Stimulated activated naive CD8-positive, alpha-beta T cell treated with anti-CD3 and anti-CD28 coated beads, Interleukin-15, Interleukin-2, amounts not matched to agents 100 U/mL and 50 U/mL, for 24 hours (primary cell): ENCODE results near the gene PCK2.
"Not testable (repeated sequence)": the region's sequence is repeated elsewhere in the genome, so short reads cannot be mapped to it uniquely, and the experiment has no call there.

ENCODE experiments used
- ATAC-seq: fragments of 150-1000 bp; cut with Tn5 transposase; one replicate; pipeline ENCODE4 v1.10.0; 2021
- DNase-seq: peaks from one replicate; pipeline ENCODE4 v3.0.0; 2021

Gene PCK2

DNA sequence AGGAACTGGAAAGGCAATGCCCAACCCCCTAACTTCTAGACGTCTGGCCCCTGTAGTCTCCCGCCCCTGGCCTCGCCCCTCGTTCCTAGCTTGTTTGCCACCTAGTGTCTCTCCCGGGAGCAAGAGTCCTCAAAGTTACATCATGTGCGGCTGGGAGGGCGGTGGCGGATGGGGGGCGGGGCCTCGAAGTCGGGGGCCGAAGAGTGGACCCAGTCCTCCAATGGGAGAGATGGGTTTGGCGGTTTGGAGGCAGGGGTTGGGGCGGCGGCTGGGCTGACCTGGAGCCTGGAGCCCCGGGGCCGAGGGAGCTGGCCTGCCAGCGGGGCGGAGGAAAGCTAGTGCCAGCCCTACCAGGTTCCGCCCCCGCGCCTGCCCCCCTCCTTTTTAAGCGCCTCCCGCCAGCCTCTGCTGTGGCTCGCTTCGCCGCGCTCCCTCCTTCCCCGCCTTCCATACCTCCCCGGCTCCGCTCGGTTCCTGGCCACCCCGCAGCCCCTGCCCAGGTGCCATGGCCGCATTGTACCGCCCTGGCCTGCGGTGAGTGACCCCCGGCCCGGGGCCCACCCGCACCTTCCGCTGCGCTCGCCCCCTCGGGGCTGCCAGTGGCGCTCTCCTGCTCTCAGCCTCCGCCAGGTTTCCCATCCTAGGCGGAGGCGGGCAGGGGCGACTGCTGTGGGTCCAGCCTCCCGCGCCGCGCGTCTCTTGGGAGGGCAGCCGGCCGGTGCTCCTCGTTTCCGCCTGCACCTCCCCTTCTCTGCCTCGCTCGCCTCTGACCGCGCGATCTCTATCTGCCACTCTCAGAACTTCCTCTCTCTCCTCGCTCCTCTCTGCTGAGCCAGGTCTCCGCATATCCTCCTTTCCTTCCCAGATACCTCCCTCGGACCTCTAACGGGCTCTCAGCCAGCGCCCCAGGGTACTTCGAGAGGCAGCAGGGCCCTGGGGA lies at the start of gene PCK2:
TSS of gene PCK2 (plus strand) at position 411 of the 940 bp plus-strand sequence. CDS start at position 506, 95 bp downstream.
- DNase-seq: peak; percentile 92
- peak; percentile 83 for ATAC-seq

DNA sequence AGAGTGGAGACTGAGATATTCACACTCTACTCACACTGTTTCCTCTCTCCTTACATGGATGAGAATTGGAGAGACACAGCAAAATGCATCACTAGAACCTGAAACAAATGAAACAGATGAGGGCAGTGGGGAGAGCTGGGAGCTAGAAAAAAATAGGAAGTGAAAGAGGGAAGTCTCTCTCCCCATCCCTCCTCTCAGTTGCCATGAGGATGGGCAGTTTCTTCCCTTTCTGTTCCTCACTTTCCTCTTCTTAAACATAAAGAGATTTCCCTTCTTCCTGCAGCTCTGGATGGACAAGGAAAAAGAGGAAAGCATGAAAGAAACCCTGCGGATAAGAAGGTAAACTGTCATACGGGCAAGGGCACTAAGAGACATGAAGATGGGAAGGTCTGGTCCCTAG lies 45.1 kb upstream of the PCK2 start:
- not testable (repeated sequence) for DNase-seq, ATAC-seq

DNA sequence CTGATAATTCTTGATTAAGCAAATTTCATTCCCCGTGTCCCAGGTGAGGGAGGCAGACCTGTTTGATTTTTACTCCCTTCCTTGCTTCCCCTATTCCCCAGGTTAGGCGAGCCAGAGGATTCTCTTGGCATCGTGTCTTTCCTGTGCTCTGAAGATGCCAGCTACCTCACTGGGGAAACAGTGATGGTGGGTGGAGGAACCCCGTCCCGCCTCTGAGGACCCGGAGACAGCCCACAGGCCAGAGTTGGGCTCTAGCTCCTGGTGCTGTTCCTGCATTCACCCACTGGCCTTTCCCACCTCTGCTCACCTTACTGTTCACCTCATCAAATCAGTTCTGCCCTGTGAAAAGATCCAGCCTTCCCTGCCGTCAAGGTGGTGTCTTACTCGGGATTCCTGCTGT lies 43.4 kb upstream of the PCK2 start:
- not testable (repeated sequence) for DNase-seq, ATAC-seq

DNA sequence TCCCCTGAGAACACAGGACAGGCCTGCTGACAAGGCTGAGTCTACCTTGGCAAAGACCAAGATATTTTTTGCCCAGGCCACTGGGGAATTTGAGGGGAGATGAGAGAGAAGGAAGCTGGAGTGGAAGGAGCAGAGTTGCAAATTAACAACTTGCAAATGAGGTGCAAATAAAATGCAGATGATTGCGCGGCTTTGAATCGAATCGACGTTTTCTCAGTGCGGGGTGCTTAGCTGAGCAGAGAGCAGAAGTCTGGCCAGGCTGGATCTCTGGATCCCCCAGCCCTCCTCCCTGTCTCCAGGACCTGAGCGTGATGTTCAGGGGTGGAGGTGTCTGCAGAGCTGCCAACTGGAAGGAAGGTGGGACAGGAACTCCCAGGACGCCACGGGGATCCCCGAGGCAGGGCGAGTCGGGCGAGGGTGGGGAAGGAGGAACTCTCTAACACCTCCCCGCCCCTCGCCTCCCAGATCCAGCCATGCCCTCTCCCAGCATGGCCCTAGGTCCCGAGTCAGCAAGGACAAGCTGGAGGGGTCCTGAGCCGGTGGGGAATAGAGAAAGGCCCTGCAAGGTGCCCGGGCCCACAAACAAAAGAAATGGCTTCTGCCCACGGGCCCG lies 42.8 kb upstream of the PCK2 start:
- DNase-seq (no peak), ATAC-seq (no peak)

DNA sequence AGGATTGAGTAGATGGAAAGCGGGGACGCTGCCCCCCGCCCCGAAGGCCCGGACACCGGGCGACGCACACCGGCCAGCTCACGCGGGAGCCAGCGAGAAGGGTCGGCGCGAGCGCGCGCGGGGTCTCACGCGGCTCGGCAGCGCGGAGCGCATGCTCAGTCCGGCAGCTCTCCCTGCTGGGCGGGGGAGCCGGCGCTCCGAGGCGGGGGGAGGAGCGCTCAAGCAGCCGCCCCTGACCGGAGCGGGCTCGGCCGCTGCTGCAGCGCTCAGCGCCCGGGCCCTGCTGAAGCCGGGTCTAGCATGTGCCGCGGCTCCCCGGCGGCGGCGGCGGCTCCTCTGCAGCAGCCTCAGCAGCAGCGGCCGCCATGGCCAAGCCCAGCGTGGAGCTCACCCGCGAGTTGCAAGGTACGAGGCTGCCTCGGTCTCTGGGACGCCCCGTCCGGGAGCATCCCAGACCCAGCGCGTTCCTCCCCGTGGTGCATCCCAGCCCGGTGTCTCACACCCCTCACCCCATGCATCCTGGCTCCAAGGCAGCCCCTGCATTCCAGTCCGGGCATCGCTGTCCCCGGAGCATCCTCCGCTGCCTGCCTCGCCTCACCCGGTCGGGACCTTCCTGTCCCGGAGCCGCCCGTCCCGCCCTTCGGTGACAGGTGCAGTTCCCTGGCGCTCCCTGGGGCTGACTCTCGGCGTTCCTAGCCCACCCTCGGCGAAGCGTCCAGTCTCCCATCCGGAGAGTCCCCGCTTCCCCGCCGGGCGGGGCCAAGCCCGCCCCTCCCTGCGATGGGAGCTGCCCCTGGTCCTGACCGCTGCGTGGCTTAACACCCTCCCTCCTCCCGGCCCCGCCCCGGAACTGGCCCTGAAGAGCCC lies 42.1 kb upstream of the PCK2 start, which contains the start of gene CARMIL3:
TSS of gene CARMIL3 (plus strand) at position 221 of the 867 bp plus-strand sequence. CDS start at position 366, 145 bp downstream.
- DNase-seq: peak; percentile 72

DNA sequence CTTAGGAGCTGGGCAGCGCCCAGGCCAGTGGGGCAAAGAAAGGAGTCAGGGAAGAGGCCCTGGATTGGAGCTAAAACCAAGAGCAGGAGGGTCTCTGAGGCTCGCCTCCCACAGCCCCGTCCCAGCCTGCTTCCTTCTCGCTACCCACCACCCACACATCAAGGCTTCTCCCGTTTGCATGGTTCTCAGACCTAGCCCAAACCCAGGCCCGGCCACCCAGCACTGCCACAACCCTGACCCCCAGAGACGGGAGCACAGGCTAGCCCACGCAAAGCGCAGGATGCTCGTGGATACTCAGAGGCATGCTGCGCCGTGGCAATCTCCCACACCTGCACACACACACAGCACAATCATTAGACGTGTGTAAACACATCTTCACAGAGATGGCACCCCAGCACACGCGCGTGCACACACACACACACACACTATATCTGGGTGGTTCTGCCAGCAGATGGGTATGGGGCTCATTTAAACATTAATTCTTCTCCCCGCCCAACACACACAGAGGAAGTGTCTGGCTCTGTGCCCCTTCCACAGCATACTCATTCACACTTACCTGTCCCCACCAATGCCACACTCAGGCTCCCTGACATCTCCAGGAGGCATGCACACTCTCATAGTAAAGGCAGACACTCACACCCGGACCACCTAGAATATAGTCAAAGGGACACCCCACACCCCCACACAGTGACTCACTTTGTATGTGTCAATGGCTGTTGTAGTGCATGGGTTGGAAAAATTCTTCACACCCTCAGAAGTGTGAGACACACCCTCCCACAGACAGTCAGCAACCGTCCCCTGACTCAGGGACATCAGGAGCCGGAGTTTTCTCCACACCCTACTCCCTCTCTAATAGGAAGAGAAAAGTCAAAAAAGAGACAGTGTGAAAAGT lies 41.2 kb upstream of the PCK2 start:
- peak; percentile 90 for ATAC-seq
- peak; percentile 72 for DNase-seq

More for the DNA sequence above, 42.1 kb upstream of the PCK2 start, which contains the start of gene CARMIL3:
- peak; percentile 51 for ATAC-seq

DNA sequence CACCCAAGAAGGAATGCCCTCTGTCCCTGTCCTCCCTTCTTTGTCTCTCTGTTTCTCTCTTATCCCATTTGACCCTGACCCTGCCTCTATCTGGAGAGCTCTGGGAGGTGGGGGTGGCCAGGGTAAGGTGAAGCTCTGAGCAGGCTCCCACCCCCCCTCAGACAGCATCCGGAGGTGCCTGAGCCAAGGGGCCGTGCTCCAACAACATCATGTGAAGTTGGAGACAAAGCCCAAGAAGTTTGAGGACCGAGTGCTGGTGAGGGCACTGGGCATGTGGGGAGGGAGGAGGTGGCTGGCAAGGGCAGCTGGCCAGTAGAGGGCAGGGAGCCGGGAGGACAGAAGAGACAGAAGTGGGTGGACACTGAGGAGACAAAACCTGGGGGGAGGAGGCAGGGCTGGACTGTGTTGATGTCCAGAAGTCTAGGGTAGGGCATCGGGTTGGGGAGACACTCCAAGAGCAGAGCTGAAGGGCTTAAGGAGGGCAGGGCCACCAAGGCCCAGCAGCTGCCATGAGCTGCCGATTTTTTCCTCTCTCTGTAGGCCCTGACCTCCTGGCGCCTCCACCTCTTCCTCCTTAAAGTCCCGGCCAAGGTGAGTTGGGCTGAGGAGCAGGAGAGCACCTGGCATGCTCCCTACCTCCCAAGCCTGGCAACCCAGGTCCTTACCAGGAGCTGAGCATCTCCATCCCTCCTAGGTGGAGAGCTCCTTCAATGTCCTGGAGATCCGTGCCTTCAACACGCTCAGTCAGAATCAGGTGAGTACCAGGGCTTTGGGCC lies 40.4 kb upstream of the PCK2 start:
- peak; percentile 0 for ATAC-seq
- no peak for DNase-seq

DNA sequence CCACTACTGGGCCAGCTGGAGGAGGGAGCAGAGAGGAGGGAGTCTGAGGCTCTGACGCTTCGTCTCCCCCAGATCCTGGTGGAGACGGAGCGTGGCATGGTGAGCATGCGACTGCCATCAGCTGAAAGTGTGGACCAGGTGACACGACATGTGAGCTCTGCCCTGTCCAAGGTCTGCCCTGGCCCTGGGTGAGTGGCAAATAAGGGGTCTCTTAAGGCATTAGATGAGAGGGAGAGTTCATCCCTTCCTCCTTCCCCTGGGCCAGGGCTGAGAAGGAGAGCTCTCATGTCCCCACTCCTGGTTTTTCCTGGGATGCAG lies 39.8 kb upstream of the PCK2 start:
- DNase-seq: no peak
- no peak for ATAC-seq

DNA sequence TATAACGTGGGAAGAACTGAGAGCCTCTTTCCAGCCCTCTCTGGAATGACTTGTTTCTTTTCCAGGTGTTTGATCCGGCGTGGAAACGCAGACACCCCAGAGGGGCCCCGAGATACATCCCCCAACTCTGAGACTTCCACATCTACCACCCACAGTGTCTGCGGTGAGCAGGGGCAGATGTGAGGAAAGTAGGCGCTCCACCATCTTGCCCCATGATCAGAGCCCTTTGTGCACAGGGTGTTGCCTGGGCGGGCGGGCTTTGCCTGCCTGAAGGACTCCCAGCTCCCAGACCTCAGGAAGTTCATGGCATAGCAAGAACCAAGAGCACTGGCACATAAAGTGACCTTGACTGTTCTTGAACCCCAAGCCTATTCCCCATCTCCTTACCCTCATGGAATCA lies 39.5 kb upstream of the PCK2 start:
- ATAC-seq (no peak), DNase-seq (no peak)

DNA sequence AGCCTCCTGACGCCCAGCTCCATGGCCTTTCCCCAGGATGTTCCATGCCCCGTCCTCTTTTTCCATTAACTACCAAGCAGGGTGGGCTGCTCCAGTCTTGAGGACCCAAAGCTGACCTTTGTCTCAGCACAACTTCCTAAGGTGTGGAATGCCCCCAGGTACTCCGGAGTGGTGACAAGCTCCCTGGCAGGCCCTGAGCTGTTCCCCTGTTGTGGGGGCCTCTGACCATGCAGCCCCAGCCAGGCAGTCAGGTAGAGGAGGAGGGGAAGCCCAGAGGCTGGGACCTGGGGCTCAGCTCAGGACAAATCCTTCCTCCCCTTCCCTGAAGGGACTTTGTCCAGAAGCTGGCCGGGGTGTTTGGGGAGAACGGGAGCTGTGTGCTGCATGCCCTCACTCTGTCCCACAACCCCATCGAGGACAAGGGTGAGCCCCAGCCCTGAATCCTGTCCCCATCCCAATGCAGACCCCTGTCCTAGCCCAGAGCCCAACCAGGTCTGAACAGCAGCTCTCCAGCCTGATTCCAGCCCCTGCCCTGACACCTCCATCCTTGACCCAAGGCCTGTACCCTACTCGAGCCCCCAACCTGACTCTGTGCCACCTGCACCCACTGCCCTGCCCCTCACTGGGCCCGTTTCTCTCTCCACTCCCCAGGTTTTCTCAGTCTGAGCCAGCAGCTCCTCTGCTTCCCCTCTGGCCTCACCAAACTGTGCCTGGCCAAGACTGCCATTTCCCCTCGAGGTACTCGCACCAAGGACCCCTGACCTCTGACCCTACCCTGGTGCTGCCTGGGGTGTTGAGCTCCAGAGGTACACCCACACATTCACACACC lies 37.9 kb upstream of the PCK2 start:
- DNase-seq: no peak
- ATAC-seq: no peak

DNA sequence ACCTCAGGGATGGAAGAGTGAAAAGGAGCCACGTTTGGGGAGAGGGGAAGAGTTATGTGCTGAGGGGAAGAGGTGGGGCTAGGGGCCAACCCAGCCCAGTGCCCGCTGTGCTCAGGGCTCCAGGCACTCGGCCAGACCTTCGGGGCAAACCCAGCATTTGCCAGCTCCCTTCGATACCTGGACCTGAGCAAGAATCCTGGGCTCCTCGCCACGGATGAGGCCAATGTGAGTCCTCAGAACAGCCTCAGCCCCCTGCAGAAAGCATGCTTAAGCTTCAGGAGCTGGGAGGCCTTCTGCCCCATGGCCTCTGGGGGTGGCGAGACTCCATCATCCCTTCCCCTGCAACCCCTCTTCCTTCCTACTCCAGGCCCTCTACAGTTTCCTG lies 37.3 kb upstream of the PCK2 start:
- ATAC-seq (no peak), DNase-seq (no peak)

DNA sequence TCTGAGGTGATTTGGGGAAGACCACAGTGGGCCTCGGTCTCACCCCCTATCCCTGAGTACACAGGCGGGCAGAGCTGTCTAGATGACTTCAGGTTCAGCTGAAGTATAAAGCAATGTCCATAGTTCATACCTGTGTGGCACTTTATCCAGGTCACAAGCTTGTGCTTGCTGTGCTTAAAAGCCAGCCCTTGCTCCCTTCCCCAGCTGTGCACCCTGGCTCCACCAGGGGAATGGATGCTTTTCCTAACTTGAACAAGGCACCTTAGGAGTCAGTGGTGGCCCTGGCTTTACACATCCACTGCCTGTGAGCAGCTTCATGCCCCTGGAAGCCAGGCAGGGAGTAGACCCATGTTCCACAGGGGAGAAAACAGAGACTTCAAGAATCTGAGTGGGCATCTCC lies 36.8 kb upstream of the PCK2 start:
- no peak for DNase-seq
- ATAC-seq: no peak

DNA sequence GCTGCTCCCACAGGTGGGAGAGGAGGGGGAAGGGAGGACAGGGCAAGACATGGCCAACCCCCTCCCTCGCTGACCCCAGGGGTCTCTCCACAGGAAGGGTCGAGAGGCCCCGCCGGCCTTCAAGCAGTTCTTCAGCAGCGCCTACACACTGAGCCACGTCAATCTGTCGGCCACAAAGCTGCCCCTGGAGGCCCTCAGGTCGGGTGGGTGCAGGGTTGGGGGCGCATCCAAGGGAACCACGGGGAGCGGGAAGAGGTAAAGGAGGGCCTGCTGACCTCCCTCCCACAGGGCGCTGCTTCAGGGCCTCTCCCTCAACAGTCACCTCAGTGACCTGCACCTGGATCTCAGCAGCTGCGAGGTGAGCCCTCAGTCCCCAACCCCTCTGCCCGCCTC lies 36.2 kb upstream of the PCK2 start:
- no peak for ATAC-seq
- no peak for DNase-seq

DNA sequence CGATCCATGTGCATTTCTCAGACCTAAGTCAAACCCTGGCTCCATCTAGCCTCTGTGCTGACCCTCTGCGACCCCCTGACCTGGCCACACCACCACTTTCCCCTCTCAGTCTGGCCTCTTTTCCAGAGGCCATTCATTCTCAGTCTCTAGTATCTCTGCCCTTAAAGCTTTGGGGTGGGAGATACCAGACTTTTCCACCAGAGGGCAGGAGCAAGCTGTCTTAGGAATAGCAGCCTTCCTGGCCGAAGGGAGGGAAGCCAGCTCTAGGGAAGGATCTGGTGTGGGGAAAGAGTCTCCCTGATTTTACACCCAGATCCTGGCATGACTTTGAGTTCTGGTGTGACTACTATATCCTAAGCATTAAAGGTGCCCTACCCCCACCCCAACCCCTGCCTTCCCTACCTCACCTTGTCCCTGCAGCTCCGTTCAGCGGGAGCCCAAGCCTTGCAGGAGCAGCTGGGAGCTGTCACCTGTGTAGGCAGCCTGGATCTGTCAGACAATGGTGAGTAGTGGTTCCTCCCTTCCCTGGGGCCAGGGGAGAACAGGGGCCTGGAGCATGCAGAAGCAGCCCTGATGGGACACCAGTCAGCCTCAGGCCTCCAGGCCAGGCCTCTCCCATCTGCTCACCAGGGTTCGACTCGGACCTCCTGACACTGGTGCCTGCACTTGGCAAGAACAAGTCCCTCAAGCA lies 35.7 kb upstream of the PCK2 start:
- DNase-seq (no peak), ATAC-seq (no peak)

DNA sequence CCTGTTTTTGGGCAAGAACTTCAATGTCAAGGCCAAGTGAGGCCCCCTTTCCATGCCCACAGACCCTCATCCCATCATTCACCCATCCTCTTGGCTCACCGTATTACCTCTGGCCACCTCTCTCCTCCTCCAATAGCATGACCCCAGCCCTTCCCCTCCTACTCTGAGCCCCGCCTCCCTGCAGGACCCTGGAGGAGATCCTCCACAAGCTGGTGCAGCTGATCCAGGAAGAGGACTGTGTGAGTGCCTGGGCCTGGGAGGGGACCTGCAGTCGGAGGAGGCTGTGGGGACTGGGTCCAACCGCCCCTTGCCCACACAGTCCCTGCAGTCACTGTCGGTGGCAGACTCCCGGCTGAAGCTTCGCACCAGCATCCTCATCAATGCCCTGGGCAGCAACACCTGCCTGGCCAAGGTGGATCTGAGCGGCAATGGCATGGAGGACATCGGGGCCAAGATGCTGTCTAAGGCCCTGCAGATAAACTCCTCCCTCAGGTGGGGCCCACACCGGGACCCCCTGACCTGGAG lies 35.1 kb upstream of the PCK2 start:
- ATAC-seq: no peak
- DNase-seq: no peak

DNA sequence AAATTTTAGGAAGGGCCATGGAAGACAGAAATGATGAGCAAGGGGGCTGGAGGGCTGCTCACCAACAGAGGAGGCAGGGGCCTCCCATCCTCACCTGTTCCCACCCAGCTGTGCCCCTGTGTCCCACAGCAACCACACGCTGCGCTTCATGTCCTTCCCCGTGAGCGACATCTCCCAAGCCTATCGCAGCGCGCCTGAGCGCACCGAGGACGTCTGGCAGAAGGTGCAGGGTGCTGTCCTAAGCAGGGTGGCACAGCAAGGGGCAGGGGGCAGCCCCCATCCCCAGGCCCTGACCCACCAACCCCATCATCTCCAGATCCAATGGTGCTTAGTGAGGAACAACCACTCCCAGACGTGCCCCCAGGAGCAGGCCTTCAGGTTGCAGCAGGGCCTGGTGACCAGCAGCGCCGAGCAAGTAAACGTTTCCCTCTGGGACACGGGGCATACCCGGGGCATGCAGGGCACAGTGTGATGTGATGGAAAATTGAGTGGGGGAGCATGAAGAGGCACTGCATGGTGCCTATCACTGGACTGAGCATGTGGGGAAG lies 34.2 kb upstream of the PCK2 start:
- ATAC-seq: no peak
- no peak for DNase-seq

DNA sequence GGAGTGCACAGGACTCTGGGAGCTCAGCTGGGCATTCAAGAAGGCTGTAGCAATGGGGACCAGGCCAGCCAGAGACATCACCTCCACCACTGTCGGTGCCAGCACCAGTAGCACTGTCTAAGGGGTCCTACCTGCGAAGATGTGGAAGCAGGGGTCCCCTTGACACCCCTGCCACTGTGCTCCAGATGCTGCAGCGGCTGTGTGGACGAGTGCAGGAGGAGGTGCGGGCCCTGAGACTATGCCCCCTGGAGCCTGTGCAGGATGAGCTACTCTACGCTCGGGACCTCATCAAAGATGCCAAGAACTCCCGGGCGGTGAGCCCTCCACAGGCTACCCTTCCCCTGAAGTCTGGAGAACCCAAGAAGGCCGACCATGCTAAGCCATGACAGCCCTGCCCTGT lies 33.7 kb upstream of the PCK2 start:
- DNase-seq (no peak), ATAC-seq (no peak)
